LNCAP (cell line): ENCODE measurements around the gene RPTOR.

ENCODE experiments used
- TF ChIP-seq, protein P1 (sequence below): fragments of 450-650 bp; IDR thresholded peaks from 2 replicates; pipeline ENCODE4 v1.5.1; 2017; ENCODE audit warnings: mild to moderate bottlenecking

Gene RPTOR

DNA sequence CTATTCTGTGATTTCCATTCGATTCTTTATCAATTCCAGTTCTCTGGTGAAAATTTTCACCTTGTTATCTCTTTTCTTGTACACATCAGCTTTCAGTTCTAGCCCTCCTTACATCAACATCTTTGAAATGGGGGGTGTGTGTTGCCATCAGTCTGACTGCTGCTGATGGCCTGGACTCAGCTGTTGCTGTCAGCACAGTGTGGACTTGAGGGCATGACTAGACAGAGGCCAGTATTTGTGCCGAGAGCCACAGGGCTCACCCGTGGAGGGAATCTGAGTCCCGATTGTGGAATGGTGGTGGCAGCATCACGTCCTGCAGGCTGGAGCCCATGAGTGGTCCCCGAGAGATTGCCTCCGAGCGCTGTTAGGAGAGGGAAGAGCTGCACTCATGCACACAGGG, 114.2 kb downstream of the RPTOR start:
- TF ChIP-seq, protein P1, sequence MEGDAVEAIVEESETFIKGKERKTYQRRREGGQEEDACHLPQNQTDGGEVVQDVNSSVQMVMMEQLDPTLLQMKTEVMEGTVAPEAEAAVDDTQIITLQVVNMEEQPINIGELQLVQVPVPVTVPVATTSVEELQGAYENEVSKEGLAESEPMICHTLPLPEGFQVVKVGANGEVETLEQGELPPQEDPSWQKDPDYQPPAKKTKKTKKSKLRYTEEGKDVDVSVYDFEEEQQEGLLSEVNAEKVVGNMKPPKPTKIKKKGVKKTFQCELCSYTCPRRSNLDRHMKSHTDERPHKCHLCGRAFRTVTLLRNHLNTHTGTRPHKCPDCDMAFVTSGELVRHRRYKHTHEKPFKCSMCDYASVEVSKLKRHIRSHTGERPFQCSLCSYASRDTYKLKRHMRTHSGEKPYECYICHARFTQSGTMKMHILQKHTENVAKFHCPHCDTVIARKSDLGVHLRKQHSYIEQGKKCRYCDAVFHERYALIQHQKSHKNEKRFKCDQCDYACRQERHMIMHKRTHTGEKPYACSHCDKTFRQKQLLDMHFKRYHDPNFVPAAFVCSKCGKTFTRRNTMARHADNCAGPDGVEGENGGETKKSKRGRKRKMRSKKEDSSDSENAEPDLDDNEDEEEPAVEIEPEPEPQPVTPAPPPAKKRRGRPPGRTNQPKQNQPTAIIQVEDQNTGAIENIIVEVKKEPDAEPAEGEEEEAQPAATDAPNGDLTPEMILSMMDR: no peak

DNA sequence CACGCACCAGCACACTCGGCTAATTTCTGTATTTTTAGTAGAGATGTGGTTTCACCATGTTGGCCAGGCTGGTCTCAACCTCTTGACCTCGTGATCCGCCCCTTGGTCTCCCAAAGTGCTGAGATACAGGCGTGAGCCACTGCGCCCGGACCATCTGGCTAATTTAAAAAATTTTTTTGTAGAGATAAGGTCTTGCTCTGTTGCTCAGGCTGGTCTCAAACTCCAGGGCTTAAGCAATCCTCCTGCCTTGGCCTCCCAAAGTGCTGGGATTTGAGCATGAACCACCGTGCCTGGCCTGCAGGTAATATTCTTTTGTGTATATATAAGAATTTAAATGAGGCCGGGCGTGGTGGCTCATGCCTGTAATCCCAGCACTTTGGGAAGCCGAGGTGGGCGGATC, 115.0 kb downstream of the RPTOR start:
- TF ChIP-seq, protein P1: no peak

DNA sequence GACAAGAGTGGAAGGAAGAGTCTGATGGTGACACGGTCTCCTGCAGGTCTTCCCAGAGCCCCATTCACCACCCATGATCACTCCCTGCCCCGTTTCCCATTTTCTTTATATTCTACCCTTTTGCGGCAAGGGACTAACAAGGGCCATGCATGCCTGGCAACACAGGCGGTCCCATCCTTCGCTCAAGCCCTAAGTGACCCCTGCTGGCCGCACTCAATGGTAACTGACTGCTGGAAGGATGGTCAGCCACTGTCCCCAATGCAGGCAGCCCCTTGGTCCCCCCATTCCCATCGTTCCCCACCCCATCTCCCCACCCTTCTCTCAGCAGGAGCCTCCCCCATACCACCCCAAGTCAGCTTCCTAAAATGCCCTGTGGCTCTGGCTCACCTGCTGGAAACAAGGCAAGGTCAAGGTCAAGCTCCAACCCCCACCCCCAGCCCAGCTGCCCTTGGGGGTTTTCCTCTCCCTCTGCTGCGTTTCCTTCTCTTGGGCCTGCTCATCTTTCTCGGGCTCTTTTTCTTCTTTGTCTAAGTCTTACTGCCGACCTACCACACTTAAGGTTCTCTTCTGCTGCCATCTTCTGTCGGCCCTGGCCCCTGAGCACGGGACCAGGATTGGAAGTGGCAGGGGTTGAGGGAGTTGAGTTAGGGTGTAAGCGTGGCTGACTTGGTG, 116.0 kb downstream of the RPTOR start:
- TF ChIP-seq, protein P1: no peak

DNA sequence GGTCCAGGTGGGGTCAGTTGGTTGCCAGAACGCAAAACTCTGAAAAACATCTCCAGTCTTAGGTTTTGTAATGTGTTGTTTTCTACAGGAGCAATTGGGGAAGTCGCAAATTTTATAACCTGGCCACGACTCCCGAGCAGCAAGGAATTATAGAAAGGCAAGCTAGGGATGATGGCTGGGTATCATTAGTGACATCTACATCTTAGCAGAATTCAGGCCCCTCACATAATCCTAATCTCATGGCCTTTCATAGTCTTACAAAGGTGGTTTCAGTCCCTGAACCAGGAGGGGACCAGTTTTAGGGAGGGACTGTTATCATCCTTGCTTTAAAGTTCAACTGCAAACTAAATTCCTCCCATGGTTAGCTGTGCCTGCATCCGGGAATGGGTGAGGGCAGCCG, 117.9 kb downstream of the RPTOR start:
- TF ChIP-seq, protein P1: no peak

DNA sequence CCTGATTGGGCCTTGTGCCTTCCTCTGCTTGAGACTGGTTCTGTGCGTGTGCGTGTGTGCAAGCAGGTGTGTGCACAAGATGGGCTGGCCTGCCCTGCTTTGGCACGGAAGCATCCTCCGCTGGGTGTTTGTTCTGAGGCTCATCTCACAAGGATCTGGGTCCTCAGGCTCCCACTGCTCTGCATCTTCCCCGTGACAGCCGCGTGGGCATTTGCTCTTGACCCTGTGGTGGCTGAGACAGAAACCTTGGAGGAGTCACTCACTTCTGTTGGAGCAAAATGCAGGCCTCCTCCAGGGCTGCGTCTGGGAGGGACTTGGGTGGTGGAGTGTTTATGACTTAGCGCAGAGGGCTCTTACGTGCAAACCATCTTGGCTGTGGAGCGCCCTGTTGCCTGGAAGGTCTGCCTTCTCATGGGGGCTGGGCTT, 119.2 kb downstream of the RPTOR start:
- TF ChIP-seq, protein P1: no peak

DNA sequence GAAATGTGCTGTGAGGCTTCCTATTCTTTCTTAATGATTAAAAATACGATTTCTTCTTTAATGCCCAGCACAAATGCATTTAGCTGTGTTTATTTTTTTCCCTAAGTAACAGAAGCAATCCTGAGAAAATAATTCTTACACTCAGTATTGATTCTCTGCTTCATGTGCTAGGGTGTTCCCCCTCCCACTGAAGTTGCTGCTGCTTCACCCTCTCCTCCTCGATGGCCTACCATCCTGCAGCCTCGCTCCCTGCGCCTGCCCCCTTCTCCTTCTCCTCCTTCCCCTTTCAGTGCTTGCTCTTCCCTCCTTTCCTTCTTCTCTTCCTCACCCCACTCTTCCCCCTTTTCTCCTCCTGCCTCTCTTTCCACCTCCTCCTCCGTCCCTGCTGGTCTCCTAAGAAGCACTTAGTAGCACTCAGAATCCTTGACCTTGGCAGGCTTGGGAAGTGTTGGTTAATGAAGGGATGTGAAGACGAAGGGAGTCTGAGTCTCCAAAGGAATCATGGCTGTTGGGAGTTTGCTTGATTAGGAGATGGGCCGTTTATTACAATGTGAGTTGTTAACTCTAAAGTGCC, 119.7 kb downstream of the RPTOR start:
- TF ChIP-seq, protein P1: no peak

DNA sequence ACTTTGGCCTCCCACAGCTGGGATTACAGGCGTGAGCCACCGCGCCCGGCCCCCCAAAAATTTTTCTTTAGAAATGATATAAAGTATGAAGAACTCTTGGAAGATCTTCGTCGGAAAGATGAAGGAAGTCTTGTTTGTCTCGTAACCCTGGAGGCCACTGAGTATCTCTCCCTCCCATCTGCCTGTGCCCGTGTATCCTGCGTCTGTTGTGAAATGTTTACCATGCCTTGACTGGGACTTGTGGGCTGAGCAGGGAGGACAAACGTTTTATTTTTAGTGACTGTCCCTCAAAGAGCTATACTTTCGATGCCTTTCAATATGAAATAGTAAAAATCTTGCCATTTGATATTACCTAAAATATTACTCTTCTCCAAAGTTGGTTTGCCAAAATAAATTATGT, 121.2 kb downstream of the RPTOR start:
- TF ChIP-seq, protein P1: no peak

DNA sequence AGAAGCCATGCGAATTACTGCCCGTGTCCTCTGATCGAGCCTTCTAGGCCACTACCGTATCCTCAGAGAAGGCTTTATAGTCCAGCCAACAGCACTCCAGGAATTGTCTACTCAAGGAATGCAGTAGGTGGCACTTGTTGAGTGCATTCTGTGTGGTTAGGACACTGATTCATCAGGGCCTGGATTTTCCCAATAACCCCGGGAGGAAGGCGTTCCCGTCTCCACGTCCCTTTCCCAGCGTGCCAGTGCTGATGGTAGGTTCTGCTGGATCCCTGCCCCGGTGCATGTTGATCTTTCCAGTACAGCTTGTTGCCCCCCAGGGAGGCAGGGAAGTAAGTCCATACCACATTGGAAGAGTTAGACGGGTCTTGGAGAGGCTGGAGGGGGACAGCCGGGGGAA, 122.2 kb downstream of the RPTOR start:
- TF ChIP-seq, protein P1: no peak
